Measurements from ENCODE around the gene RIT1. TPM values are rescaled to one million over a fixed set of nuclear protein-coding genes. Genes with fewer than 3 reads are reported as not detected.

RIT1 gene, protein sequence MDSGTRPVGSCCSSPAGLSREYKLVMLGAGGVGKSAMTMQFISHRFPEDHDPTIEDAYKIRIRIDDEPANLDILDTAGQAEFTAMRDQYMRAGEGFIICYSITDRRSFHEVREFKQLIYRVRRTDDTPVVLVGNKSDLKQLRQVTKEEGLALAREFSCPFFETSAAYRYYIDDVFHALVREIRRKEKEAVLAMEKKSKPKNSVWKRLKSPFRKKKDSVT
- 25.1 to 29.3 TPM (median 27.2 TPM) in 3 replicates for total RNA-seq (2021)
- percentile 80 among the genes with signal in this experiment for Bru-seq, nascent RNA
- long read RNA-seq, experiment 1, transcript RIT1-202 (6 exons, 3,445 nt), result major isoform, 43 of 52 reads
- long read RNA-seq, experiment 1, partial matches to known transcripts, result 1 of 52 reads
- long read RNA-seq, experiment 1, other reads (novel, unspliced or antisense), result 3 of 52 reads
- long read RNA-seq, experiment 2, transcript RIT1-202 (6 exons, 3,445 nt), result major isoform, 21 of 33 reads
- long read RNA-seq, experiment 2, partial matches to known transcripts, result 2 of 33 reads
- long read RNA-seq, experiment 2, other reads (novel, unspliced or antisense), result 10 of 33 reads
- long read RNA-seq, experiment 3, transcript RIT1-202 (6 exons, 3,445 nt), result major isoform, 47 of 52 reads
- long read RNA-seq, experiment 3, partial matches to known transcripts, result 0 of 52 reads
- long read RNA-seq, experiment 3, other reads (novel, unspliced or antisense), result 2 of 52 reads

DNA sequence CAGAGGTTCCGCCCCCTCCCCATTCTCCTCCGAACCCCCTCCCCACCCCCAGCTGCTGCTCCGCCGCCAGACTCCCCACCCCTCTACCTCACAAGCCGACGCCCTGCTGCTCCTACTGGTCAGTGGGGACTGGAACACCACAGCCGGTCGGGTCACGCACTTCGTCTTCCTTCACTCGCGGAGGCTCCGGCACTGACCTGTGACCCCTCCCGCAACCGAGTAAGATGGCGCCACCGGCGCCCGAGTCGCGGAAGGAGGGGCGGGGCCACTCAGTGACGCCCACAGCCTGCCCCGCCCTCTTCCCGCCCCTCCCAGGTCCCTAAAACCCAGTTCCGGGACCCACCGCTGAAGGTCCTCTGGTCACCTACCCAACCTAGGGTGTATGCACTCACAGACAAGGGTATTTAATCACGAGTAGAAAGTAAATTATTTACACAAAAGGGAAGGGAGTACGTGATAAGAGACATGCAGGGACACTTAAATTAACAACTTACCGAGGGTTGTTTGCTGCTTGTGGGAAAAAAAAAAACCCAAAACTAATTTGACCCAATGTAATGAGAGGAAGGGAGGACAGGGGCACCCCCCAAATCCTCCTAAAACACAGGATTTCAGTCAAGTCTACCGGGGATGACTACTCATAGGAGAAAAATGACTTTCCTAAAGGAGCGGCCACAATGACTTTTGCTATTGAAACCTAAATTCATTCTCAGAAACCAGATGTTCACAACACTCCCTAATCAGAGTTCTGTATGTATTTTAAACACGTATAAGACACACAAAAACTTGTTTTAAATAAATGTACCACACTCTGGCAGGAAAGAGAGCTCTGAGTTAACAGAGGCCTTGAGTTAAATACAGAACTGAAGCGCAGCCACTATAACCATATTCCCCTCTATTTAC lies at the start of gene RIT1:
Gene RIT1 (minus strand): TSS at position 194 of the 900 bp plus-strand sequence. CDS start 588 bp downstream, outside the sequence.
- Mint-ChIP-seq H3K4me3 (peak within 1 kb of the TSS; percentile 95), H3K4me1 (peaks cover 13% of the 10 kb centered on the region)
- CTCF ChIA-PET, result interaction anchor here (0.8 to 1.6 kb wide), 2 partner anchors 78 to 155 kb away, joined by 3 read pairs; no protein-coding TSS in a partner anchor
- TF ChIP-seq TEAD4 (CRISPR knock-in tag; IDR thresholded peaks at IDR 0.05) (no peak), ESRRA (CRISPR knock-in tag; IDR thresholded peaks at IDR 0.05; ENCODE audit: borderline replicate concordance) (no peak), GRHL2 (CRISPR knock-in tag; IDR thresholded peaks at IDR 0.05; ENCODE audit: insufficient replicate concordance, severe bottlenecking) (no peak), FOXP1 (CRISPR knock-in tag; IDR thresholded peaks at IDR 0.05; ENCODE audit: borderline replicate concordance) (0 out of 2 replicates have a peak, but pooled peaks have one; percentile 48), NR1H2 (CRISPR knock-in tag; IDR thresholded peaks at IDR 0.05) (no peak), PRRX2 (CRISPR knock-in tag; IDR thresholded peaks at IDR 0.05) (no peak), CREB1 (CRISPR knock-in tag; IDR thresholded peaks at IDR 0.05) (no peak), EMX1 (CRISPR knock-in tag; IDR thresholded peaks at IDR 0.05) (peak; percentile 69; the same call in 1 of the 2 replicates), SMAD3 (CRISPR knock-in tag; IDR thresholded peaks at IDR 0.05; ENCODE audit: borderline replicate concordance) (0 out of 2 replicates have a peak, but pooled peaks have one; percentile 14), CREM (CRISPR knock-in tag; IDR thresholded peaks at IDR 0.05) (peak; percentile 61; the same call in 1 of the 2 replicates), SP1 (CRISPR knock-in tag; conservative IDR thresholded peaks at IDR 0.05) (peak; percentile 83), RORB (CRISPR knock-in tag; IDR thresholded peaks at IDR 0.05) (no peak)
- TF ChIP-seq, protein P1, sequence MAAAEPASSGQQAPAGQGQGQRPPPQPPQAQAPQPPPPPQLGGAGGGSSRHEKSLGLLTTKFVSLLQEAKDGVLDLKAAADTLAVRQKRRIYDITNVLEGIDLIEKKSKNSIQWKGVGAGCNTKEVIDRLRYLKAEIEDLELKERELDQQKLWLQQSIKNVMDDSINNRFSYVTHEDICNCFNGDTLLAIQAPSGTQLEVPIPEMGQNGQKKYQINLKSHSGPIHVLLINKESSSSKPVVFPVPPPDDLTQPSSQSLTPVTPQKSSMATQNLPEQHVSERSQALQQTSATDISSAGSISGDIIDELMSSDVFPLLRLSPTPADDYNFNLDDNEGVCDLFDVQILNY (CRISPR knock-in tag; IDR thresholded peaks at IDR 0.05), result 0 out of 2 replicates have a peak, but pooled peaks have one; percentile 52
- TF ChIP-seq, protein P2, sequence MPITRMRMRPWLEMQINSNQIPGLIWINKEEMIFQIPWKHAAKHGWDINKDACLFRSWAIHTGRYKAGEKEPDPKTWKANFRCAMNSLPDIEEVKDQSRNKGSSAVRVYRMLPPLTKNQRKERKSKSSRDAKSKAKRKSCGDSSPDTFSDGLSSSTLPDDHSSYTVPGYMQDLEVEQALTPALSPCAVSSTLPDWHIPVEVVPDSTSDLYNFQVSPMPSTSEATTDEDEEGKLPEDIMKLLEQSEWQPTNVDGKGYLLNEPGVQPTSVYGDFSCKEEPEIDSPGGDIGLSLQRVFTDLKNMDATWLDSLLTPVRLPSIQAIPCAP (CRISPR knock-in tag; IDR thresholded peaks at IDR 0.05), result no peak
- TF ChIP-seq, protein P3, sequence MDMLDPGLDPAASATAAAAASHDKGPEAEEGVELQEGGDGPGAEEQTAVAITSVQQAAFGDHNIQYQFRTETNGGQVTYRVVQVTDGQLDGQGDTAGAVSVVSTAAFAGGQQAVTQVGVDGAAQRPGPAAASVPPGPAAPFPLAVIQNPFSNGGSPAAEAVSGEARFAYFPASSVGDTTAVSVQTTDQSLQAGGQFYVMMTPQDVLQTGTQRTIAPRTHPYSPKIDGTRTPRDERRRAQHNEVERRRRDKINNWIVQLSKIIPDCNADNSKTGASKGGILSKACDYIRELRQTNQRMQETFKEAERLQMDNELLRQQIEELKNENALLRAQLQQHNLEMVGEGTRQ (CRISPR knock-in tag; IDR thresholded peaks at IDR 0.05), result 0 out of 2 replicates have a peak, but pooled peaks have one; percentile 4
- TF ChIP-seq, protein P4, sequence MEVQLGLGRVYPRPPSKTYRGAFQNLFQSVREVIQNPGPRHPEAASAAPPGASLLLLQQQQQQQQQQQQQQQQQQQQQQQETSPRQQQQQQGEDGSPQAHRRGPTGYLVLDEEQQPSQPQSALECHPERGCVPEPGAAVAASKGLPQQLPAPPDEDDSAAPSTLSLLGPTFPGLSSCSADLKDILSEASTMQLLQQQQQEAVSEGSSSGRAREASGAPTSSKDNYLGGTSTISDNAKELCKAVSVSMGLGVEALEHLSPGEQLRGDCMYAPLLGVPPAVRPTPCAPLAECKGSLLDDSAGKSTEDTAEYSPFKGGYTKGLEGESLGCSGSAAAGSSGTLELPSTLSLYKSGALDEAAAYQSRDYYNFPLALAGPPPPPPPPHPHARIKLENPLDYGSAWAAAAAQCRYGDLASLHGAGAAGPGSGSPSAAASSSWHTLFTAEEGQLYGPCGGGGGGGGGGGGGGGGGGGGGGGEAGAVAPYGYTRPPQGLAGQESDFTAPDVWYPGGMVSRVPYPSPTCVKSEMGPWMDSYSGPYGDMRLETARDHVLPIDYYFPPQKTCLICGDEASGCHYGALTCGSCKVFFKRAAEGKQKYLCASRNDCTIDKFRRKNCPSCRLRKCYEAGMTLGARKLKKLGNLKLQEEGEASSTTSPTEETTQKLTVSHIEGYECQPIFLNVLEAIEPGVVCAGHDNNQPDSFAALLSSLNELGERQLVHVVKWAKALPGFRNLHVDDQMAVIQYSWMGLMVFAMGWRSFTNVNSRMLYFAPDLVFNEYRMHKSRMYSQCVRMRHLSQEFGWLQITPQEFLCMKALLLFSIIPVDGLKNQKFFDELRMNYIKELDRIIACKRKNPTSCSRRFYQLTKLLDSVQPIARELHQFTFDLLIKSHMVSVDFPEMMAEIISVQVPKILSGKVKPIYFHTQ (CRISPR knock-in tag; IDR thresholded peaks at IDR 0.05), result 0 out of 2 replicates have a peak, but pooled peaks have one; percentile 40
- TF ChIP-seq, protein P5, sequence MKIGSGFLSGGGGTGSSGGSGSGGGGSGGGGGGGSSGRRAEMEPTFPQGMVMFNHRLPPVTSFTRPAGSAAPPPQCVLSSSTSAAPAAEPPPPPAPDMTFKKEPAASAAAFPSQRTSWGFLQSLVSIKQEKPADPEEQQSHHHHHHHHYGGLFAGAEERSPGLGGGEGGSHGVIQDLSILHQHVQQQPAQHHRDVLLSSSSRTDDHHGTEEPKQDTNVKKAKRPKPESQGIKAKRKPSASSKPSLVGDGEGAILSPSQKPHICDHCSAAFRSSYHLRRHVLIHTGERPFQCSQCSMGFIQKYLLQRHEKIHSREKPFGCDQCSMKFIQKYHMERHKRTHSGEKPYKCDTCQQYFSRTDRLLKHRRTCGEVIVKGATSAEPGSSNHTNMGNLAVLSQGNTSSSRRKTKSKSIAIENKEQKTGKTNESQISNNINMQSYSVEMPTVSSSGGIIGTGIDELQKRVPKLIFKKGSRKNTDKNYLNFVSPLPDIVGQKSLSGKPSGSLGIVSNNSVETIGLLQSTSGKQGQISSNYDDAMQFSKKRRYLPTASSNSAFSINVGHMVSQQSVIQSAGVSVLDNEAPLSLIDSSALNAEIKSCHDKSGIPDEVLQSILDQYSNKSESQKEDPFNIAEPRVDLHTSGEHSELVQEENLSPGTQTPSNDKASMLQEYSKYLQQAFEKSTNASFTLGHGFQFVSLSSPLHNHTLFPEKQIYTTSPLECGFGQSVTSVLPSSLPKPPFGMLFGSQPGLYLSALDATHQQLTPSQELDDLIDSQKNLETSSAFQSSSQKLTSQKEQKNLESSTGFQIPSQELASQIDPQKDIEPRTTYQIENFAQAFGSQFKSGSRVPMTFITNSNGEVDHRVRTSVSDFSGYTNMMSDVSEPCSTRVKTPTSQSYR (CRISPR knock-in tag; IDR thresholded peaks at IDR 0.05), result no peak
- TF ChIP-seq, protein P6, sequence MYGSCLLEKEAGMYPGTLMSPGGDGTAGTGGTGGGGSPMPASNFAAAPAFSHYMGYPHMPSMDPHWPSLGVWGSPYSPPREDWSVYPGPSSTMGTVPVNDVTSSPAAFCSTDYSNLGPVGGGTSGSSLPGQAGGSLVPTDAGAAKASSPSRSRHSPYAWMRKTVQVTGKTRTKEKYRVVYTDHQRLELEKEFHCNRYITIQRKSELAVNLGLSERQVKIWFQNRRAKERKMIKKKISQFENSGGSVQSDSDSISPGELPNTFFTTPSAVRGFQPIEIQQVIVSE (CRISPR knock-in tag; IDR thresholded peaks at IDR 0.05; ENCODE audit: borderline replicate concordance), result no peak
- TF ChIP-seq, protein P7, sequence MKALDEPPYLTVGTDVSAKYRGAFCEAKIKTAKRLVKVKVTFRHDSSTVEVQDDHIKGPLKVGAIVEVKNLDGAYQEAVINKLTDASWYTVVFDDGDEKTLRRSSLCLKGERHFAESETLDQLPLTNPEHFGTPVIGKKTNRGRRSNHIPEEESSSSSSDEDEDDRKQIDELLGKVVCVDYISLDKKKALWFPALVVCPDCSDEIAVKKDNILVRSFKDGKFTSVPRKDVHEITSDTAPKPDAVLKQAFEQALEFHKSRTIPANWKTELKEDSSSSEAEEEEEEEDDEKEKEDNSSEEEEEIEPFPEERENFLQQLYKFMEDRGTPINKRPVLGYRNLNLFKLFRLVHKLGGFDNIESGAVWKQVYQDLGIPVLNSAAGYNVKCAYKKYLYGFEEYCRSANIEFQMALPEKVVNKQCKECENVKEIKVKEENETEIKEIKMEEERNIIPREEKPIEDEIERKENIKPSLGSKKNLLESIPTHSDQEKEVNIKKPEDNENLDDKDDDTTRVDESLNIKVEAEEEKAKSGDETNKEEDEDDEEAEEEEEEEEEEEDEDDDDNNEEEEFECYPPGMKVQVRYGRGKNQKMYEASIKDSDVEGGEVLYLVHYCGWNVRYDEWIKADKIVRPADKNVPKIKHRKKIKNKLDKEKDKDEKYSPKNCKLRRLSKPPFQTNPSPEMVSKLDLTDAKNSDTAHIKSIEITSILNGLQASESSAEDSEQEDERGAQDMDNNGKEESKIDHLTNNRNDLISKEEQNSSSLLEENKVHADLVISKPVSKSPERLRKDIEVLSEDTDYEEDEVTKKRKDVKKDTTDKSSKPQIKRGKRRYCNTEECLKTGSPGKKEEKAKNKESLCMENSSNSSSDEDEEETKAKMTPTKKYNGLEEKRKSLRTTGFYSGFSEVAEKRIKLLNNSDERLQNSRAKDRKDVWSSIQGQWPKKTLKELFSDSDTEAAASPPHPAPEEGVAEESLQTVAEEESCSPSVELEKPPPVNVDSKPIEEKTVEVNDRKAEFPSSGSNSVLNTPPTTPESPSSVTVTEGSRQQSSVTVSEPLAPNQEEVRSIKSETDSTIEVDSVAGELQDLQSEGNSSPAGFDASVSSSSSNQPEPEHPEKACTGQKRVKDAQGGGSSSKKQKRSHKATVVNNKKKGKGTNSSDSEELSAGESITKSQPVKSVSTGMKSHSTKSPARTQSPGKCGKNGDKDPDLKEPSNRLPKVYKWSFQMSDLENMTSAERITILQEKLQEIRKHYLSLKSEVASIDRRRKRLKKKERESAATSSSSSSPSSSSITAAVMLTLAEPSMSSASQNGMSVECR (CRISPR knock-in tag; IDR thresholded peaks at IDR 0.05; ENCODE audit: borderline replicate concordance), result no peak

More for the DNA sequence above, at the start of gene RIT1:
- POLR2A ChIA-PET, result no interaction called here
- Mint-ChIP-seq H3K9me3 (no peaks in the 10 kb centered on the region), H3K27ac (peak within 1 kb of the TSS; percentile 97), H3K36me3 (peaks cover 59% of the 10 kb centered on the region), H3K27me3 (ENCODE audit: low read depth) (no peaks in the 10 kb centered on the region)
- DNase-seq (ENCODE audit: low spot score) (peak; percentile 89), ATAC-seq (peak; percentile 93)

Data from WTC11 (cell line).